Endothelial cell of umbilical vein (primary cell): ENCODE results near the gene UAP1L1. TPM values are rescaled to one million over a fixed set of nuclear protein-coding genes. Genes with fewer than 3 reads are reported as not detected.

ENCODE experiments used
- BruUV-seq: library from RNA; stranded (reverse); fragments of 400-500 nt; replicated peaks from 2 replicates; lab custom pipeline; 2021; lab: Mats Ljungman, UMichigan
- CTCF ChIA-PET: fragments of 300-600, 350-600 bp; sonication (Branson Sonifier 250); formaldehyde crosslinking; loops from one replicate; lab custom pipeline; 2021; ENCODE audit warnings: antibody characterized with exemption, inconsistent platforms; lab: Charles Lee
- POLR2A ChIA-PET: fragments of 300-600, 350-600 bp; sonication (Branson Sonifier 250); formaldehyde crosslinking; loops from one replicate; lab custom pipeline; 2021; ENCODE audit warnings: antibody characterized with exemption, inconsistent platforms; lab: Charles Lee
- DNase-seq: peaks from one replicate; pipeline ENCODE4 v3.0.0-alpha.2; 2011; ENCODE audit warnings: low read depth, low spot score
- FAIRE-seq: peaks from 2 replicates; lab custom pipeline; 2011; peaks lifted over from hg19 to GRCh38; lab: Jason Lieb, UNC
- H2AFZ ChIP-seq: 2 replicates; pipeline ENCODE4 v1.6.0; 2012; ENCODE audit warnings: low read depth, low read length, control low read depth, inconsistent platforms
- H3K27ac ChIP-seq: 2 replicates; pipeline ENCODE4 v1.5.1; 2011; ENCODE audit warnings: low read depth, mild to moderate bottlenecking, control low read depth, low read length, moderate library complexity; ENCODE audit not compliant: insufficient read depth
- H3K27me3 ChIP-seq, 2 experiments: 2 replicates each; pipeline versions ENCODE4 v1.6.0 to v1.6.1; 2011; ENCODE audit warnings: low read length in 2 of 2, mixed read lengths in 1 of 2; ENCODE audit not compliant: control insufficient read depth in 2 of 2, insufficient read depth in 2 of 2
- H3K36me3 ChIP-seq, 2 experiments: 2 replicates in 1 of 2; 3 replicates in 1 of 2; pipeline ENCODE4 v1.5.1; 2011; ENCODE audit warnings: low read length in 2 of 2, mild to moderate bottlenecking in 1 of 2, moderate library complexity in 1 of 2; ENCODE audit not compliant: control insufficient read depth in 2 of 2, insufficient read depth in 2 of 2; ENCODE audit errors: extremely low read depth in 1 of 2
- H3K4me1 ChIP-seq: 3 replicates; pipeline ENCODE4 v1.5.1; 2011; ENCODE audit warnings: mild to moderate bottlenecking, low read length; ENCODE audit not compliant: control insufficient read depth, insufficient read depth; ENCODE audit errors: extremely low read depth
- H3K4me2 ChIP-seq: 2 replicates; pipeline ENCODE4 v1.6.1; 2011; ENCODE audit warnings: low read length, control low read depth, mixed read lengths; ENCODE audit not compliant: insufficient read depth
- H3K4me3 ChIP-seq, 3 experiments: fragments of 200-600 bp in 1 of 3; sonication (generic), shearing (Covaris generic) in 1 of 3; replicated peaks in 1 of 3; 2 replicates each; pipeline ENCODE4 v1.5.1; 2011 to 2016; ENCODE audit warnings: control low read depth in 3 of 3, low read length in 3 of 3, mild to moderate bottlenecking in 2 of 3, inconsistent platforms in 1 of 3, low read depth in 1 of 3, moderate library complexity in 1 of 3; ENCODE audit not compliant: insufficient read depth in 1 of 3
- H3K79me2 ChIP-seq: 2 replicates; pipeline ENCODE4 v1.6.0; 2012; ENCODE audit warnings: low read length, inconsistent platforms; ENCODE audit not compliant: control insufficient read depth, insufficient read depth
- H3K9ac ChIP-seq: replicated peaks from 2 replicates; pipeline ENCODE3; 2011; ENCODE audit warnings: low read length, control low read depth; ENCODE audit not compliant: insufficient read depth; ENCODE audit errors: extremely low read depth
- H3K9me1 ChIP-seq: replicated peaks from 3 replicates; pipeline ENCODE4 v1.6.0; 2011; ENCODE audit warnings: mild to moderate bottlenecking, low read length; ENCODE audit not compliant: control insufficient read depth, insufficient read depth; ENCODE audit errors: extremely low read depth
- H3K9me3 ChIP-seq: replicated peaks from 2 replicates; pipeline ENCODE4 v1.5.1; 2012; ENCODE audit warnings: low read length, inconsistent platforms; ENCODE audit not compliant: control insufficient read depth, insufficient read depth
- H4K20me1 ChIP-seq: replicated peaks from 2 replicates; pipeline ENCODE3; 2011; ENCODE audit warnings: mild to moderate bottlenecking, low read length; ENCODE audit not compliant: control insufficient read depth, insufficient read depth; ENCODE audit errors: extremely low read depth
- JUN ChIP-seq: IDR thresholded peaks from 2 replicates; pipeline ENCODE4 v1.6.1; 2011; ENCODE audit warnings: borderline replicate concordance, low read depth; ENCODE audit not compliant: insufficient read length, insufficient read depth
- dilution Hi-C: fragments of 300-500 bp; cut with MboI; formaldehyde crosslinking; loops from one replicate; pipeline ENCODE4 v1.15.0; 2019; ENCODE audit warnings: low sequenced_read_pairs; ENCODE audit not compliant: extremely low pct_ligation_motif_present
- intact Hi-C: fragments of 100-400 bp; cut with micrococcal nuclease; formaldehyde crosslinking; loops from one replicate; pipeline ENCODE4 v1.10.0; 2022
- polyA plus RNA-seq, 4 experiments: library from polyadenylated mRNA; depleted of rRNA in 3 of 4; stranded (reverse) in 3 of 4; unstranded in 1 of 4; fragments of >200 nt; gene quantifications; 2 replicates each; pipeline versions ENCODE4 v1.2.1 to v1.2.3, GENCODE V29; 2011 to 2012; ENCODE audit warnings: missing spikeins in 1 of 4
- total RNA-seq: library from RNA; stranded (reverse); gene quantifications from 2 replicates; pipeline ENCODE4 v1.2.3, GENCODE V29; 2021
- TF ChIP-seq, protein P1 (sequence below), 2 donors: IDR thresholded peaks; 1 replicate in 1 of 2; 2 replicates in 1 of 2; pipeline ENCODE4 v1.5.1; 2011; ENCODE audit warnings: low read length in 2 of 2, mild to moderate bottlenecking in 2 of 2, moderate library complexity in 2 of 2, control low read depth in 1 of 2, inconsistent platforms in 1 of 2, low read depth in 1 of 2; ENCODE audit not compliant: insufficient read depth in 1 of 2; ENCODE audit errors: extremely low read depth in 1 of 2
- TF ChIP-seq, protein P2 (sequence below): IDR thresholded peaks from 2 replicates; pipeline ENCODE4 v1.6.1; 2011; ENCODE audit not compliant: insufficient read depth, insufficient read length

Gene UAP1L1
- total and polyA plus RNA-seq, 2 donors (not counting 3 experiments of a cell fraction or from before 2014, with no cell fraction given): 26.0 to 41.7 TPM

DNA sequence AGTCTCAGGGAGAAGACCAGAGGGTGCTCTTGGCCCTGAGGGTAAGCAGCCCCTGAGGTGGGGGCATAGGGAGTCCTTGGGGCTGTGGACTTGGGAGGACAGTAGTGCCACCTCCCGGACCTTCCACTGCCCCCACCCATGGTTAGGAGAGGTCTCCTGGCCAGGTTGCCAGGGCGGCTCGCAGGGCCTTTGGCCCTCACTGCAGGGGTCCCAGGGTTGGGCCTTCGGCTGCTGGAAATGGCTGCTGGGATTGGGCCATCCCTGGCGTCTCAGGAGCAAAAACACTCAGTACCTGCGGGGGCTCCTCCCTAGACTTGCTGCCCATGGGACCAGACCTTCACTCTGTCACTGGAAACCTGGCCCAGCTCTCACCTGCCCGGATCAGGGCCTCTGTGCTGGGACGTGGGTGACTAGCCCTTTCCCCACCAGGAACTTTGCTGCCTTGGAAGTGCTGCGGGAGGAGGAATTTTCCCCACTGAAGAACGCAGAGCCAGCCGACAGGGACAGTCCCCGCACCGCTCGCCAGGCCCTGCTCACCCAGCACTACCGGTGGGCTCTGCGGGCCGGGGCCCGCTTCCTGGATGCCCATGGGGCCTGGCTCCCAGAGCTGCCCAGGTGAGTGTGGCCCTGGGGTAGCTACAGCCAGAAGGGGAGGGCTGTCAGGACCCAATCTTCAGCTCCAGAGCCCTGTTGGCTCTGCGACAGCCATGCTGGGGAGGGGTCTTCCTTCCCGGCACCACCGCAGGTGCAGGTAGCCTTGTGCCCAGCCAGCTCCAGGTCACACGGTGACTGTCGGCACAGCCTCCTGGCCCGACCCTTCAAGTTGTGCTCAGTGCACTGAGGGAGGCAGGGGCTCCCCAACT lies 3.2 kb downstream of the UAP1L1 start:
- no peak for FAIRE-seq
- Histone ChIP-seq H3K4me3 (no peak overlapping the region), H3K4me2 (no peak overlapping the region), H3K4me1 (peaks cover 21% of the 10 kb centered on the region), H3K27ac (no peak overlapping the region), H3K27me3 (no peaks in the 10 kb centered on the region), H3K9me1 (no peaks in the 10 kb centered on the region), H3K9ac (no peak overlapping the region), H3K36me3 (peaks cover 0 to 32% of the 10 kb centered on the region in 2 experiments), H2AFZ (no peak overlapping the region), H3K79me2 (peaks cover 6% of the 10 kb centered on the region), H4K20me1 (no peaks in the 10 kb centered on the region), H3K9me3 (no peaks in the 10 kb centered on the region)
- TF ChIP-seq, protein P1, sequence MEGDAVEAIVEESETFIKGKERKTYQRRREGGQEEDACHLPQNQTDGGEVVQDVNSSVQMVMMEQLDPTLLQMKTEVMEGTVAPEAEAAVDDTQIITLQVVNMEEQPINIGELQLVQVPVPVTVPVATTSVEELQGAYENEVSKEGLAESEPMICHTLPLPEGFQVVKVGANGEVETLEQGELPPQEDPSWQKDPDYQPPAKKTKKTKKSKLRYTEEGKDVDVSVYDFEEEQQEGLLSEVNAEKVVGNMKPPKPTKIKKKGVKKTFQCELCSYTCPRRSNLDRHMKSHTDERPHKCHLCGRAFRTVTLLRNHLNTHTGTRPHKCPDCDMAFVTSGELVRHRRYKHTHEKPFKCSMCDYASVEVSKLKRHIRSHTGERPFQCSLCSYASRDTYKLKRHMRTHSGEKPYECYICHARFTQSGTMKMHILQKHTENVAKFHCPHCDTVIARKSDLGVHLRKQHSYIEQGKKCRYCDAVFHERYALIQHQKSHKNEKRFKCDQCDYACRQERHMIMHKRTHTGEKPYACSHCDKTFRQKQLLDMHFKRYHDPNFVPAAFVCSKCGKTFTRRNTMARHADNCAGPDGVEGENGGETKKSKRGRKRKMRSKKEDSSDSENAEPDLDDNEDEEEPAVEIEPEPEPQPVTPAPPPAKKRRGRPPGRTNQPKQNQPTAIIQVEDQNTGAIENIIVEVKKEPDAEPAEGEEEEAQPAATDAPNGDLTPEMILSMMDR (IDR thresholded peaks at IDR 0.05; ENCODE audit: extremely low read depth in 1 of 2, insufficient read depth in 1 of 2, low read depth in 1 of 2, low read length in 2 of 2): no peak
- TF ChIP-seq JUN: no peak
- TF ChIP-seq, protein P2, sequence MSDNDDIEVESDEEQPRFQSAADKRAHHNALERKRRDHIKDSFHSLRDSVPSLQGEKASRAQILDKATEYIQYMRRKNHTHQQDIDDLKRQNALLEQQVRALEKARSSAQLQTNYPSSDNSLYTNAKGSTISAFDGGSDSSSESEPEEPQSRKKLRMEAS: no peak
- no TSS peak for BruUV-seq
- ChIA-PET CTCF (no interaction called here), POLR2A (no interaction called here)
- intact Hi-C loops: no loop called here
- no peak for DNase-seq
- dilution Hi-C loops: no loop called here
